Heart right ventricle (tissue), 16 donors: Measurements from ENCODE around the gene ACVR1. TPM values are rescaled to one million over a fixed set of nuclear protein-coding genes. Genes with fewer than 3 reads are reported as not detected.

Source experiments
- ATAC-seq, 8 donors: fragments of 200-7000 bp; cut with Tn5 transposase; one replicate each; pipeline ENCODE4 v1.9.1; 2020; ENCODE audit warnings: mild to moderate bottlenecking in 8 of 8, moderate library complexity in 8 of 8, moderate number of reproducible peaks in 1 of 8
- DNase-seq, 2 donors: peaks; one replicate each; pipeline ENCODE4 v3.0.0-alpha.2; 2020
- H3K27ac ChIP-seq, 10 donors: fragments of 200-600 bp; sonication (generic) in 2 of 10; one replicate each; pipeline versions ENCODE4 v1.5.0 to v1.8.0; 2020 to 2022; ENCODE audit warnings: mild to moderate bottlenecking in 3 of 10
- H3K27me3 ChIP-seq, 7 donors: fragments of 200-600 bp; one replicate each; pipeline ENCODE4 v1.8.0; 2021 to 2022; ENCODE audit warnings: mild to moderate bottlenecking in 2 of 7
- H3K36me3 ChIP-seq, 9 donors: fragments of 200-600 bp; sonication (generic) in 1 of 9; one replicate each; pipeline versions ENCODE4 v1.5.0 to v1.8.0; 2020 to 2022; ENCODE audit warnings: mild to moderate bottlenecking in 2 of 9
- H3K4me1 ChIP-seq, 9 donors: fragments of 200-600 bp; sonication (generic) in 1 of 9; one replicate each; pipeline versions ENCODE4 v1.5.0 to v1.8.0; 2020 to 2022; ENCODE audit warnings: mild to moderate bottlenecking in 4 of 9
- H3K4me3 ChIP-seq, 10 donors: fragments of 200-600 bp; sonication (generic) in 2 of 10; one replicate each; pipeline versions ENCODE4 v1.5.0 to v1.8.0; 2020 to 2022; ENCODE audit warnings: mild to moderate bottlenecking in 7 of 10, moderate library complexity in 2 of 10
- H3K9me3 ChIP-seq, 11 donors: fragments of 200-600 bp in 10 of 11; sonication (generic) in 2 of 11; one replicate each; pipeline versions ENCODE4 v1.5.0 to v1.8.0; 2013 to 2022; ENCODE audit warnings: mild to moderate bottlenecking in 2 of 11, control low read depth in 1 of 11, moderate library complexity in 1 of 11
- CTCF ChIP-seq, 9 donors: fragments of 200-600 bp; sonication (generic) in 2 of 9; IDR thresholded peaks; one replicate each; pipeline versions ENCODE4 v1.5.0 to v1.8.0; 2021 to 2022; ENCODE audit warnings: antibody characterized with exemption in 9 of 9, mild to moderate bottlenecking in 5 of 9, moderate library complexity in 1 of 9
- WGBS, 2 donors: extraction: QIAGEN DNeasy Blood & Tissue Kit; methylation state at CpG; one replicate each; pipeline ENCODE4 v1.1.7; 2013; ENCODE audit warnings: inconsistent platforms in 1 of 2; 5-methylcytosine and 5-hydroxymethylcytosine counted together
- intact Hi-C, 10 donors: fragments of 100-400 bp; cut with DNase I; formaldehyde crosslinking; loops; one replicate each; pipeline versions ENCODE4 v1.11.1 to v1.14.2; 2022
- polyA plus RNA-seq, 2 donors: library from polyadenylated mRNA; stranded (reverse); fragments of 200-250 nt; gene quantifications; one replicate each; pipeline ENCODE4 v1.2.3, GENCODE V29; 2013
- total RNA-seq, 10 donors: library from RNA; stranded (reverse); fragmentation: NEBNext Ultra II Directional in 3 of 10; extraction: Animal tissue kit (Norgen Biotek cat#: 25700) in 3 of 10; gene quantifications; one replicate each; pipeline versions ENCODE4 v1.2.1 to v1.2.4, GENCODE V29; 2021 to 2023
- donor health status: Arrhythmogenic right ventricular cardiomyopathy.
- donor health status: ischemic (EF 13 %, LVEDD 7.1; RV severe dilation, severe dysfunction).
- donor health status: healthy with polysubstance abuse.
- donor health status: DM: no; HTN: yes; CAD: no.
- donor health status: DM: no; HTN: no; CAD: no.
- donor health status: ischemic (EF 25% LVEDD 6.9; RV normal size, moderate dysfunction).
- donor health status: ischemic (EF 25% LVEDD 5.7; RV mildly dilated, moderate dysfunction).
- donor health status: healthy.
- donor health status: DM: yes; HTN: yes; CAD: no.
- donor health status: Ischemic cardiomyopathy.
- donor health status: ischemic (EF 35%, LVEDD 5.7; RV mildly dilated, moderate dysfunction).
- donor health status: nonischemic (EF 11% LVEDD 7.7; RV severe dilation, severe dysfunction).
- donor health status: DM: yes; HTN: yes; CAD: no.
- donor health status: PGD.
- donor health status: ischemic (EF 29% LVEDD 5.4; RV normal size, mild dysfunction).
- donor health status: nonischemic (EF 23%, LVEDD 6.1; RV moderate dilation, normal function).

Gene ACVR1
- total and polyA plus RNA-seq, 12 donors: 4.2 to 32.7 (median 22.2) TPM

- 83 to 86% methylated on average over 7 of the region's 7 CpGs for WGBS, 2 donors
These were observed 23.2 kb upstream of the ACVR1 start for GRCh38 chr2:157899125-157899839.

GRCh38 chr2:157898591-157898996 lies 22.5 kb upstream of the ACVR1 start:
- H3K4me1 ChIP-seq: peaks cover 0 to 24% (median 5%) of the 10 kb centered on the region in 9 donors
- H3K36me3 ChIP-seq: no peaks in the 10 kb centered on the region
- WGBS, 2 donors: 62 to 69% methylated on average over 2 of the region's 2 CpGs
- no peaks in the 10 kb centered on the region for H3K27me3 ChIP-seq
- peak in 5 of 8 donors; percentile 52 to 89 (median 69) for ATAC-seq
- no peak for TF ChIP-seq CTCF (IDR thresholded peaks at IDR 0.05)
- H3K27ac ChIP-seq: peak overlapping the region in 1 of 10 donors; percentile 76
- intact Hi-C loops: loop anchor here in 1 of 10 donors (10.0 kb wide), 1 partner anchor 106 kb away; no protein-coding TSS in a partner anchor
- no peak for DNase-seq
- H3K4me3 ChIP-seq: no peak overlapping the region
- H3K9me3 ChIP-seq: no peaks in the 10 kb centered on the region

More at GRCh38 chr2:157899125-157899839, 23.2 kb upstream of the ACVR1 start:
- Histone ChIP-seq H3K4me3 (no peak overlapping the region), H3K27ac (peak overlapping the region in 1 of 10 donors; percentile 76), H3K27me3 (no peaks in the 10 kb centered on the region), H3K9me3 (no peaks in the 10 kb centered on the region), H3K4me1 (peaks cover 0 to 24% (median 5%) of the 10 kb centered on the region in 9 donors), H3K36me3 (no peaks in the 10 kb centered on the region)
- intact Hi-C loops: loop anchor here in 1 of 10 donors (10.0 kb wide), 1 partner anchor 106 kb away; no protein-coding TSS in a partner anchor
- no peak for TF ChIP-seq CTCF (IDR thresholded peaks at IDR 0.05)
- DNase-seq (no peak), ATAC-seq (no peak)

- no peak for TF ChIP-seq CTCF (IDR thresholded peaks at IDR 0.05)
- peak overlapping the region in 1 of 10 donors; percentile 19 for H3K4me3 ChIP-seq
- 93% methylated on average over 4 of the region's 4 CpGs for WGBS, 2 donors
- H3K27ac ChIP-seq: peak overlapping the region in 1 of 10 donors; percentile 76
- intact Hi-C loops: loop anchor here in 1 of 10 donors (10.0 kb wide), 1 partner anchor 107 kb away; no protein-coding TSS in a partner anchor
- ATAC-seq (no peak), DNase-seq (no peak)
- H3K27me3 ChIP-seq: no peaks in the 10 kb centered on the region
- H3K9me3 ChIP-seq: no peaks in the 10 kb centered on the region
- no peaks in the 10 kb centered on the region for H3K36me3 ChIP-seq
- H3K4me1 ChIP-seq: peaks cover 0 to 19% (median 0%) of the 10 kb centered on the region in 9 donors
These were observed 21.2 kb upstream of the ACVR1 start for GRCh38 chr2:157897106-157897971.

DNA sequence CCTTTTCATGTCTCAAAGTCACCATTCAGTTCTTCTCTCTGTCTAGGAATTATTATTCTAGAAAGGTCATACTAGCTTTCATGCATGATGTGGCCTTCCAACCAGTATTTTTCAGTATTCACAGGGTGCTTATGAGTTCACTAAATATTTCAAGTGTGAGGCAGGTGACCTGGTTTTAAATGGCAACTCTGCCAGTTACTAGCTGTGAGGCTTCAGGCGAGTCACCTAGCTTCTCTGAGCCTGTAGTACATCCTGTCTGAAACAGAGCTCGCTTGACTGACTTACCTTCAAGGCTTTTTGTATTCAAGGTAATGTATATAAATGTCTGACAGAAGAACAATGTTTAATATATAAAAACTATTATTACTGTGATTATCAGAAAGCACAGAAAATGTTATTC lies 19.4 kb upstream of the ACVR1 start:
- Histone ChIP-seq H3K9me3 (no peaks in the 10 kb centered on the region), H3K27me3 (no peaks in the 10 kb centered on the region), H3K4me3 (no peak overlapping the region), H3K4me1 (peaks cover 0 to 19% (median 0%) of the 10 kb centered on the region in 9 donors), H3K27ac (no peak overlapping the region), H3K36me3 (no peaks in the 10 kb centered on the region)
- intact Hi-C loops: loop anchor here in 1 of 10 donors (10.0 kb wide), 1 partner anchor 109 kb away; no protein-coding TSS in a partner anchor
- TF ChIP-seq CTCF (IDR thresholded peaks at IDR 0.05): no peak
- DNase-seq (no peak), ATAC-seq (no peak)
- WGBS, 2 donors: 97 to 100% methylated on average over 2 of the region's 2 CpGs
